OCI-LY3 (cell line): Measurements from ENCODE around the gene EYA2.

ENCODE experiments used
- CTCF ChIP-seq: fragments of 200-600, 300-600 bp; sonication (generic); IDR thresholded peaks from 2 replicates; pipeline ENCODE4 v1.5.1; 2014; ENCODE audit warnings: antibody characterized with exemption, low read length, low read depth
- EZH2phosphoT487 ChIP-seq: fragments of 200-600 bp; shearing (Covaris generic); IDR thresholded peaks from 2 replicates; pipeline ENCODE4 v1.6.1; 2018; ENCODE audit warnings: antibody characterized with exemption, mixed run types, low read depth

GRCh38 chr20:47051936-47052526 is 157.4 kb downstream of the EYA2 start:
- TF ChIP-seq EZH2phosphoT487 (no peak), CTCF (no peak)
